Middle frontal gyrus (tissue), 1 donor: ENCODE data around the gene NPTN.

ENCODE experiments used
- DNase-seq: peaks from one replicate; pipeline ENCODE4 v3.0.0-alpha.2; 2015; ENCODE audit warnings: low spot score; ENCODE audit errors: extremely low spot score

NPTN gene

DNA sequence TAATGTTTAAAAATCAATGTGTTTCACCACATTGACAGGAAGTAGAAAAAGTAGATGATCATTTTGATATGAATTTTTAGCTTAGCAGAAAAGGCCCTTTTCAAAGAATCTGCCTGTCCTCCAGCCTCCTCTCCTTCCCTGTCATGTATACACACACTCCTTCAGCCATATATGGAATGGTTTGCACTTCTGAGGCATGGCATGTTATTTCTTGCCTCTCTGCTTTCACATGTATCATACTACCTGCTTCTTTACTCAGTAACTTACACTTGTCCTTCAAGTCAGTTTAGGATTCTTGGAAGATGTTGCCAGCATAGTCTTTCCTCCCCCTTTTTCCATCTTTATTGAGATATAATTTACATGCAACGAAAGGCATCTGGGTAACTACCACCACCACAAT is 111.2 kb downstream of the NPTN start:
- no peak for DNase-seq

DNA sequence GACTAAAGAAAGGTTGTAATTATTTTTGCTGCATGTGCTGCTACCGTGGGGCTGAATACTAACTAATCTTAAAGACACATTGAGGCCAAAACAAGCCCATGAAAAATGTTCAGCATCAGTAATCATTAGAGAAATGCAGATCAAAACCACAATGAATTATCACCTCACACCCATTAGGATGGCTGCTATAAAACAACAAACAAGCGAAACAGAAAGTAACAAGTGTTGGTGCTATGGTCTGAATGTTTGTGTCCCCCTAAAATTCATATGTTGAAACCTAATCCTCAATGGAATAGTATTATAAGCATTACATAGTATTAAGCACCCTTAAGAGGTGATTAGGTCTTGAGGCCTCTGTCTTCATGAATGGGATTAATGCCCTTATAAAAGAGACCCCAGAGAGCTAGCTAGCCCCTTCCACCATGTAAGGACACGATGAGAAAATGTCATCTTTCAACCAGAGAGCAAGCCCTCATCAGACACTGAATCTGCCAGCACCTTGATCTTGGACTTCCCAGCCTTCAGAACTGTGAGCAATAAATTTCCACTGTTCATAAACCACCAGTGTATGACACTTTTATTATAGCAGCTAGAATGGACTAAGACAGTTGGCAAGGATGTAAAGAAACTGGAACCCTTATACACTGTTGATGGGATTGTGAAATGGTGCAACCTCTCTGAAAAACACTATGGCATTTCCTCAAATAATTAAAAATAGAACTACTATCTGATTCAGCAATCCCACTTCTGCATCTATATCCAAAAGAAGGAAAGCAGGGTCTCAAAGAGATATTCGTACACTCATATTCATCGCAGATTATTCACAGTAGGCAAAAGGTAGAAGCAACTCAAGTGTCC is 114.1 kb downstream of the NPTN start:
- DNase-seq: no peak

DNA sequence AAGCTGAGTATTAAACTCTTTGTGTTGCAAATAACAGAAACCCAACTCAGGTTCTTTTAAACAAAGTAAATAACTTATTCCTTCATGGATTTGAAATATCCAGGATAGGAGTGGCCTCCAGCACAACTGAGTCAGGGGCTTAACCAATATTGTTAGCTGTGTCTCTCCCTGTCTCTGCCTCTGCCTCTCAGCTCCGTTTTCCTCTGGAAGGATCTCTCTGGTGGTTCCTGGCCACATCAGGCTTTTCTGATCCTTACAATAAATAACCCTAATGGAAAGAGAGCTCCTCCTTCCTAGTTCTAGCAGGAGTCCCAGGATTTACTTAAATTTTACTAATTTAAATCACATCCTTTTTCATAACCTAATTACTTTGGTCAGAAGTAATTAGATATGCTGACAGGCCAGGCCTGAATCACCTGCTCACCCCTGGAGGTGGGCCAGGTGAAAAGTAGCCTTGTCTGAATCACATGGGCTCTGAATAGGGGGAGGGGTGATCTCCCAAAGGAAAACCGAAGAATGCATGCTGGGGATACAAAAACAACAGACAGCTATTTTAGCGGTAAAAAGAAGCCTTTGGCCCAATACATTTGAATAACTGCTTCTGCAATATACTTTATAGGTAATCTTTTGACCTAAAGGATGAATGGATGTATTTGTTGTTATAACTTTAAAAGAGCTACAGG is 114.9 kb downstream of the NPTN start:
- DNase-seq: no peak

DNA sequence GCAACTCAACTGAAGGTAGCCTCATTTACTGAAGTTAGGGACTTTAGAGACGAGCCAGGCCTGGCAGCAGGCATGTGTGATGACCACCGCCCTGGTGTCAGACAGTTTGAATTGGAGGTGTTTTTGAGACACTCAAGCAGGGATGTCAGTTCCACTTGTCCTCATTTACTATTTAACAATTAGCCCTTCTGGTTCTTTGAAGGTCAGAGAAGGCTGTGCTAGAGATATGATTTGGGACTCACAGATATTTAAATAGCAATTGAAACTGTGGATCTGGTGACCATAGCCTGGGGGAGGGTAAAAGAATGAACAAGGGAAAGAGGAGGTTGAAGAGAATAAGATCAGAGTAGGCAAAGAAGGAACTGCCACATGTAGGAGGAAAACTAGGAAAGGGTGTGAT is 115.6 kb downstream of the NPTN start:
- no peak for DNase-seq

DNA sequence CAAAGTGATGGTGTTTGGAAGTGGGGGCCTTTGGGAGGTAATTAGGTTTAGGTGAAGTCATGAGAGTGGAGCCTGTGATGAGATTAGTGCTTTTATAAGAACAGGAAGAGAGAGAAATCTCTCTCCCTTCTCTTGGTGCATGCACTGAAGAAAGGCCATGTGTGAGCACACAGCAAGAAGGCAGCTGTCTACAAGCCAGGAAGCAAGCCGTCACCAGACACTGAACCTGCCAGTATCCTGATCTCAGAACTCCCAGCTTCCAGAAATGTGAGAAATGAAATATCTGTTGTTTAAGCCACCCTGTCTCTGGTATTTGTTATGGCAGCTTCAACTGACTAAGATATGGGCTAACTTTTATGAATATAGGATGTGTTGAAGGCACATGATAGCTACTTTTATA is 117.7 kb downstream of the NPTN start:
- DNase-seq: no peak
